ENCODE results near the gene GRIK1.

Gene GRIK1

DNA sequence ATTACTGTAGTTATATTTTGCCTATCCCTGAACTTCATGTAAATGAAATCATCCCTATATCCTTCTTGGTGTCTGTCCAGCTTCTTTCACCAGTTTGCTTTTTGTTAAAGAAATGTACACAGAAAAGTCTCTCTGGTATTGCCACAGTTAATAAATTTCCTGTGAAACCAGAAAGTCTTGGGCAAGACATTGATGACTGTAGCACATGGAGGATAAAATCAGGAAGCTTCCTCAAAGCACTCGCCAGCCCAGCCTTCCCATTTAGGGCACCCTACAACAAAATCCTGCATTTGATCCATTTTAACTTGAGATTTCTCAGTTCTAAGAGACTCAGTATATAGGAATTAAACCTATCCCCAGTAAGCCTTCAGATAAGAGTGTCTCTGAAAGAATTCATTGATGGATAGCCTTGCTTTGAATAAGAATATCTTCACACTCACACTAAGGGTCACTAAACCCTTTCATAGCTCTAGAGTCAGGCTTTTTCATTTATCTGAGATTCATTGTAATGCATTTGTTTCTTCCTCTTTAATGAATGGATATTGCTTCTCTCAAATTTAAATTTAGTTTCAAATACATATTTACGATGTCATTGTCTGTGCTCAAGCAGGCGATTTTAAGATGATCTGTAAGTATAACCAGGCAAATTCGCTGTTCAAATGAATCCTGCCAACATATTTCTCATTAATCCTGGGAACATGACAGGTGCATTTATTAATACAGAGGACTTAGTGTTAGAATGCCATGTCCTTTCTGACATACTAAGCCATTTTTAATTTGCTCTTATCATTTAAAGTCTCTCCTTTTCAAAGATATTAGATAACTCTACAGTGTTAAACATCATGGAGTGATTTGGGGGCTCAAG lies 153.1 kb downstream of the GRIK1 start:
- no peak for DNase-seq (ENCODE audit: low read depth)

DNA sequence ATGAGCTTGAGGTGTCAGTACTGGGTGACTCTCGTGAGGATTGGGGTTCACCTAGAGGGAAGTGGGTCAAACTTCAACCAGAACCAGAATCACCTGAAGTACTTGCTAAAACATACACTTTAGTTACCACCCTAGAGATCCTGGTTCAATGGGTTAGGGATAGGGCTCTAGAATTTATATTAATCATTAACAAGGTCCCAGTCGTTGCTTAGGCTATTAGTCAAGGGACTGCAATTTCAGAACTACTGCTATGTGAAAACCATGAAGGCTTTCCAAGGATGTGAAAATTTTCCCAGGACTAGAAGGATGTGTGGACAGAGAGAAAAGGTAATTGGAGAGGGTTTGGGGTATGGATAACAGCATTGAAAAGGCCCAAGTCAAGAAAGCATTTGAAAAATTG lies 162.6 kb downstream of the GRIK1 start:
- DNase-seq (ENCODE audit: low read depth) = no peak

DNA sequence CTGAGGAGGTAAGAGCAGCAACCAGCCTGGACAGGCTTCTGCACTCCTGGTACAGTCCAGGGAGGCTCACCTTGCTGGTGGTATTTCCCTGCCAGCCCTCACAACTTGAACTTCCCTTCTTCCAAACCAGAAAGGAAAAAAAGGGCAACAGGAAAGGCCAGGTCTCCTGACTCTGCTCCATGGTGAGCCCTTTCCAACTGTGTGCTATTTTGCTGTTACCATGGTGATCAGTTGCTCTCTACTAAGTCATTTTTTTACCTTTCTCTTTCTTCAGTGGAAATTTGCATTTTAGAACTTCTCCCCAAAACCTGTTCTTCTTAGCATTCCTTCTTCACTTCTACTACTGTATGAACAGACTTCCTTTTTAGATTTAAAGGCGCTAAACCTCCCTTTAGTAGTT lies 164.3 kb downstream of the GRIK1 start:
- no peak for DNase-seq (ENCODE audit: low read depth)

GRCh38 chr21:29771491-29772066 lies 168.2 kb downstream of the GRIK1 start:
- DNase-seq (ENCODE audit: low read depth) = no peak

DNA sequence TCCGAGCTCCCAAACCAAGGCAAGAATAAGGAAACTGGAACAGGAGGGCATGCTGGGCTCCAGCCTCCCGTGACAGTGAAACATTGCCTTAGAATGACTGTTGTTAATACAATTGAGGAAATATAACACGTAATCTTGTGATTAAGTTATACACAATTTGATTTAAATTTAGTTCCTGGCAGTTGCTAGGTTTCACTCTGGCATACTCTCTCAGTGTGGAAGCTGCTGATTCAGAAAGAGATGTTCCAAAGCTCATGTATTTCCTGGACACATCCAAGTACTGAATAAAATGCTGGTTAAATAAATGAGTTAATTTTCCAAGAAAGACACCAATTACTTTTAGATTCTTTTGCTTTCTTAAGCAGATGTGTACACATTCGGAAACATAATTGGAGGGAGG lies 176.1 kb downstream of the GRIK1 start:
- DNase-seq (ENCODE audit: low read depth) = no peak

GRCh38 chr21:29762570-29763082 lies 177.2 kb downstream of the GRIK1 start:
- no peak for DNase-seq (ENCODE audit: low read depth)

DNA sequence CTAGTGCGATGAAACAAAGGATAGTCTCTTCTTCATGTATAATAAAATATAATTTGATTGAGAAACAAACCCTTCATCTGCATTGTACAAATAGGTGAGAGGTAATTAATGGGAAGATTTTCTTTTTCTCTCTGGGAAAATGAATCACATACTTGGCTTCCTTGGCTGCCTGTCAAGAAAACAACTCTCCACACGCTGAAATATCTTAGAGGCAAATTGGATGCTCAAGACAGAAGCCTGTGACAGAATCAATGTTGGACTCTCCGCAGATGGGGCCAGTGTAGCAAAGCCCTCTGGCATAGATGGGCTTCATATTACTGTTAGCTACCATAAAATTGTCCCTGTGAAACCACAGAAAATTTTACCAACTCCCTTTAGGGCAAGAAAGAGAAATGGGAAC lies 186.6 kb downstream of the GRIK1 start:
- DNase-seq (ENCODE audit: low read depth) = no peak

- DNase-seq (ENCODE audit: low read depth) = no peak
Measured at GRCh38 chr21:29751473-29752185, 188.2 kb downstream of the GRIK1 start.

GRCh38 chr21:29749957-29750356 lies 189.8 kb downstream of the GRIK1 start:
- no peak for DNase-seq (ENCODE audit: low read depth)

DNA sequence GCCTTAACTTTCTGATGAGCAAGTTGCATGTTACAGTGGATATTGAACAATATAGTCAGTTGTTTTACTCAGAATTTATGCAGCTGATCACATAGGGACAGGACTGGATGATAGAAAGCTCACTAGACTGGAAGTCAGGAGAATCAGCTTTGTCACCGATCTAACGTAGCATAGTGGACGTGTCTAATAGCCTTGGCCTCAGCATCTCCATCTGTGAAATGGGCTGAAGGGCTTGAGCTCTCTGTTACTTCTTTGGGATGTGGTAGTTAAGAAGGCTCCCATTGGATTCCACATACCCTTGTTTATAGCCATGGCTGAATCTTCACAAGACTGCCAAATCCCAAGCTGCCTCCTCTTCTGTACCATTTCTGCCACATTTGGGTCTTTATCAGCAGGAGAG lies 190.6 kb downstream of the GRIK1 start:
- DNase-seq (ENCODE audit: low read depth) = no peak

GRCh38 chr21:29748391-29749167 lies 191.2 kb downstream of the GRIK1 start:
- no peak for DNase-seq (ENCODE audit: low read depth)

- DNase-seq (ENCODE audit: low read depth) = no peak
Measured at GRCh38 chr21:29741761-29742160, 198.0 kb downstream of the GRIK1 start.

DNA sequence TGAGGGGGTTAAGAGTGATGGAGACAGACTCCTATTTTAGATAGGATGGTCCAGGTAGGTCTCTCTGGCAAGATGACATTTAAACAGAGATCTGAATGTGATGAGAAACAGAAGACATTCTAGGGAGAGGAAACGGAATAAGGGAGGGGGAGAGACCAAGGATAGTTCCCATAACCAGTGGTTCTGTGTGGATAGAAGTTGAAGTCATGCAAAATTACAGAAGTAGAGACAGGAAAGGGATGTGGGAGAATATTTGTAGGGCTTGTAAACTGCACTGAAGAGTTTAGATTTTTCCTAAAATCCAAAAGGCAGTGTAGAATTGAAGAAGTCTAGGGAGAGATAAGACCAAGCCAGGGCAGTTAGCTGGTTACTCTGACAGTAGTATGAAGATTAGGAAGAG lies 200.6 kb downstream of the GRIK1 start:
- DNase-seq (ENCODE audit: low read depth) = no peak

DNA sequence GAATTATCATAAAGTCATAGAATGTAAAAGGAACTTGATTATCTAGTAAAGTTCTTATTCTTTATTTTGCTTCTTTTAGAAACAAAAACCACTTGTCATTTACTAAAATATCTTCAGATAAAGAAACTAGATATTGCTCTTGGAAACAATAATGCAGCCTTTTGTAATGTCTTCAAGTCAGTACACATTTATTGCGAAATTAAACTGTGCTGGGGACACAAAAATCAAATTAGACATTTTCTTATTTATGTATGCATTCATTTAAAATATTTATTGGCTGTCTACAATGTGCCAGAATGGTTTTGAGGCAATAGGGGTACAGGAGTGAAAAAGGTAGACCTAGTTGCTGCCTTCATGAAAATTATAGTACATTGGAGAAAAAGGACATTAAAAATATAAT lies 201.1 kb downstream of the GRIK1 start:
- DNase-seq (ENCODE audit: low read depth) = no peak

DNA sequence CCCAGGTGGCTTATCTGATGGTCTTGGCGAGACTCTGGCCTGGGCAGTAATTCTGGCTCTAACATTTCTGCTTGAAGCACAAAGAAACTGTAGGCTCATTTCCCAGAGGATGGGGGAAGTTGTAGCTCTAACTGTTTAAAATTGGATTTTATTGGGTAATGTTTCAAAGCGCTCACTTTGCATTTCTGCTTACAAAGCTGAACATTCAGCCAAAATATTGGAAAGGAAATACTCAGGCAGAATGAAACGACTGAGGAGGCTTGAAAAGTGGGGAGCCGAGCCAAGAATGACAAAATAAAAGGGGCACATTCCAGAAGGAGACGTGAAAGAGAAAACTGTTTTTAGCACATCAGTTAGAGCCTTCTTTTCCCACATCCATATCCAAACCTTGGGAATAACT lies 202.6 kb downstream of the GRIK1 start:
- DNase-seq (ENCODE audit: low read depth) = no peak

DNA sequence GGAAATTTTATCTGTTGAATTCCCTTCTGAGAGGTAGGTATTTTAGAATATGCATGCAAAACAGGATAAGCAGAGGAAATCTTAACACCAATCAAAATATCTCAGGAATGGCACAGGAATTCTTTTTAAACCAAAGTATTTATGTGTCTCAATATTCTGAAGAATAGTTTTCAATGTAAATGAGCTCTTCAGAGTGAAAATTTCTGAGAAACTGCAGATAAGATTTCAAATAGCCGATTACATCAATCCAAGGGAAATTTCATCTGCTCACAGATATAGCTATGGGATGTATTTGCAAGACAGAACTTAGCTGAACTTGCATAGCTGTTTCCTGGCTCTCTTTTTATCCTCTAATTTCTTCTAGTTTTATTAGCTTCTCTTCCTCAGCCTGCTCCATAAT lies 209.5 kb downstream of the GRIK1 start:
- DNase-seq (ENCODE audit: low read depth) = no peak

GRCh38 chr21:29726044-29726443 lies 213.8 kb downstream of the GRIK1 start:
- no peak for DNase-seq (ENCODE audit: low read depth)

DNA sequence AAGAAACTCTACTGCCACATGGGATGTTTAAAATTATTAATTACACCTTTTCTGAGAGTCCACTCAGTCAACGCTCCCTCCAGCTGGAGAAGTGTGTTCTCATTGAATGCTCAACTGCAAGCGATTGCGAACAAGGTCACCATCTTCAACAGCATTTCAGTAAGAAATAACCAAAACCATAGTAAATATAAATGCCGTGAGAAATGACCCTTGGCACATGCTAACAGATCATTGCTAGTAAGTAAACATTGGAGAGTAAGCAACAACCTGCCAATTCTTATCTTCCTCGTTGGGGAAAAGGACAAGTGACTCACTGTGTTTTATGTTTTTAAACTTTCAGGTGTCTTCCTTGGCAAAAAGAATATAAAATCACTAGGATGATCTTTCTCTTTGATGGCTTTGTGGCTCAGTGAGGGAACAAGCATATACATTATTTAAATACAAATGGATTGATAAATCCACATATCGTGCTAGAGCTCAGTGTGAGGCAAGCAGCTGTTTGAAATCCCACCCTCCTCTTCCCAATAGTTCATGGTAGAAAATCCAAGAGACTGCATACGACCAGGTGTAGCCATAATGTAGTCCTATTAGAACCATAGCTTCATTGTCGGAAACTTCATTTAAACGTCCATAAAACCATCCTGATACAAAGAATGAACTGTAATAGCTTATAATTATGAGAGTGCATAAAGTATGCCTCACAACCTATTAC lies 214.6 kb downstream of the GRIK1 start:
- DNase-seq (ENCODE audit: low read depth) = no peak

GRCh38 chr21:29721964-29722363 lies 217.8 kb downstream of the GRIK1 start:
- DNase-seq (ENCODE audit: low read depth) = no peak

- no peak for DNase-seq (ENCODE audit: low read depth)
Measured at GRCh38 chr21:29721221-29721620, 218.6 kb downstream of the GRIK1 start.

- no peak for DNase-seq (ENCODE audit: low read depth)
Measured at GRCh38 chr21:29719521-29719920, 220.3 kb downstream of the GRIK1 start.
